HepG2 (cell line): ENCODE data around the gene MGARP. TPM values are rescaled to one million over a fixed set of nuclear protein-coding genes. Genes with fewer than 3 reads are reported as not detected.
A peak's percentile ranks its signal among the peaks of the same experiment; 100 is the strongest.

Source experiments
- ATAC-seq: fragments of 200-7000 bp; cut with Tn5 transposase; 3 replicates; pipeline ENCODE4 v1.9.1; 2020; ENCODE audit warnings: mild to moderate bottlenecking, moderate library complexity
- BruUV-seq: library from RNA; stranded (reverse); fragments of 400-500 nt; replicated peaks from 2 replicates; lab custom pipeline; 2021; lab: Mats Ljungman, UMichigan
- CTCF ChIA-PET: fragments of 300-600 bp; formaldehyde crosslinking; extraction: SDS; loops from one replicate; lab custom pipeline; 2021; ENCODE audit warnings: low total read pairs, inconsistent platforms, low intra/inter-chr PET ratio; lab: Yijun Ruan, JAX
- POLR2A ChIA-PET: fragments of 350-600 bp; sonication (Branson Sonifier 250); formaldehyde crosslinking; loops from one replicate; lab custom pipeline; 2020; ENCODE audit warnings: antibody characterized with exemption, inconsistent platforms; lab: Yijun Ruan, JAX
- DNase-seq: peaks from one replicate; pipeline ENCODE4 v3.0.0-alpha.2; 2015; ENCODE audit warnings: low spot score
- FAIRE-seq: peaks from 3 replicates; lab custom pipeline; 2011; peaks lifted over from hg19 to GRCh38; lab: Jason Lieb, UNC
- H2AFZ ChIP-seq: one replicate; pipeline ENCODE4 v1.6.1; 2011; ENCODE audit warnings: low read length, inconsistent platforms
- H3K27ac ChIP-seq: fragments of 300-600 bp; 3 replicates; pipeline ENCODE4 v1.8.0; 2011; ENCODE audit warnings: mixed run types, mild to moderate bottlenecking, mixed read lengths, low read length, inconsistent platforms; ENCODE audit not compliant: insufficient read depth; ENCODE audit errors: extremely low read length
- H3K27me3 ChIP-seq, 2 experiments: fragments of 200-600 bp in 1 of 2; 2 replicates in 1 of 2; 3 replicates in 1 of 2; pipeline versions ENCODE4 v1.6.0 to v1.8.0; 2011; ENCODE audit warnings: low read length in 2 of 2, mild to moderate bottlenecking in 2 of 2, moderate library complexity in 2 of 2, inconsistent platforms in 1 of 2; ENCODE audit not compliant: insufficient read depth in 2 of 2, control insufficient read depth in 1 of 2
- H3K36me3 ChIP-seq, 2 experiments: fragments of 200-600 bp in 1 of 2; replicated peaks in 1 of 2; 2 replicates in 1 of 2; 3 replicates in 1 of 2; pipeline versions ENCODE4 v1.5.1 to v1.8.0; 2011; ENCODE audit warnings: low read length in 2 of 2, inconsistent platforms in 1 of 2; ENCODE audit not compliant: insufficient read depth in 2 of 2, control insufficient read depth in 1 of 2
- H3K4me1 ChIP-seq: 2 replicates; pipeline ENCODE4 v1.5.1; 2012; ENCODE audit warnings: low read length, inconsistent platforms; ENCODE audit not compliant: insufficient read depth
- H3K4me2 ChIP-seq: 2 replicates; pipeline ENCODE4 v1.6.0; 2011; ENCODE audit warnings: low read depth, low read length, inconsistent platforms
- H3K4me3 ChIP-seq, 3 experiments: fragments of 200-600 bp in 1 of 3; sonication (generic), shearing (Covaris generic) in 1 of 3; replicated peaks in 1 of 3; 2 replicates each; pipeline ENCODE4 v1.5.1; 2011 to 2016; ENCODE audit warnings: low read length in 3 of 3, inconsistent platforms in 2 of 3, low read depth in 2 of 3, mild to moderate bottlenecking in 2 of 3, control low read depth in 1 of 3, mixed read lengths in 1 of 3; ENCODE audit not compliant: insufficient read depth in 1 of 3
- H3K79me2 ChIP-seq: one replicate; pipeline ENCODE4 v1.6.1; 2011; ENCODE audit warnings: low read length, inconsistent platforms; ENCODE audit not compliant: insufficient read depth
- H3K9ac ChIP-seq: 2 replicates; pipeline ENCODE4 v1.6.0; 2011; ENCODE audit warnings: mild to moderate bottlenecking, low read depth, low read length, inconsistent platforms; ENCODE audit not compliant: insufficient read depth
- H3K9me3 ChIP-seq: 2 replicates; pipeline ENCODE4 v1.5.1; 2012; ENCODE audit warnings: mild to moderate bottlenecking, low read length
- H4K20me1 ChIP-seq: 2 replicates; pipeline ENCODE4 v1.6.0; 2011; ENCODE audit warnings: inconsistent platforms, mild to moderate bottlenecking, low read length, moderate library complexity; ENCODE audit not compliant: insufficient read depth
- BRCA1 ChIP-seq: sonication (generic); formaldehyde crosslinking; IDR thresholded peaks from 2 replicates; pipeline ENCODE4 v1.4.0; 2020; ENCODE audit warnings: missing genetic modification reagents
- BRD4 ChIP-seq: sonication (generic); formaldehyde crosslinking; IDR thresholded peaks from 2 replicates; pipeline ENCODE4 v1.4.0; 2020; ENCODE audit warnings: missing genetic modification reagents
- MEIS1 ChIP-seq: sonication (generic); formaldehyde crosslinking; IDR thresholded peaks from 2 replicates; pipeline ENCODE4 v1.9.0; 2021; ENCODE audit warnings: mild to moderate bottlenecking, missing genetic modification reagents, moderate library complexity, borderline replicate concordance
- MTF1 ChIP-seq: sonication (generic); formaldehyde crosslinking; IDR thresholded peaks from 2 replicates; pipeline ENCODE4 v1.5.0; 2020; ENCODE audit warnings: missing genetic modification reagents
- ZNF713 ChIP-seq: sonication (generic); formaldehyde crosslinking; IDR thresholded peaks from 2 replicates; pipeline ENCODE4 v1.4.0; 2020; ENCODE audit warnings: mild to moderate bottlenecking, missing genetic modification reagents
- ZNF792 ChIP-seq: IDR thresholded peaks from 2 replicates; pipeline ENCODE4 v1.6.1; 2016
- ZNF83 ChIP-seq: sonication (generic); formaldehyde crosslinking; IDR thresholded peaks from 2 replicates; pipeline ENCODE4 v1.4.0; 2020; ENCODE audit warnings: missing genetic modification reagents, mild to moderate bottlenecking, borderline replicate concordance
- WGBS: methylation state at CpG from one replicate; pipeline ENCODE4 v1.1.6; 2017; ENCODE audit warnings: low lambda C conversion rate; 5-methylcytosine and 5-hydroxymethylcytosine counted together
- in situ Hi-C: cut with HindIII; loops from 2 replicates; pipeline ENCODE4 v1.10.0; 2017; ENCODE audit warnings: low pct_unique_long_range_greater_than_20kb; ENCODE audit not compliant: extremely low pct_ligation_motif_present
- intact Hi-C: fragments of 100-400 bp; cut with micrococcal nuclease; formaldehyde crosslinking; loops from one replicate; pipeline ENCODE4 v1.10.0; 2022; ENCODE audit not compliant: unreplicated experiment
- polyA plus RNA-seq, 8 experiments: library from polyadenylated mRNA; depleted of rRNA in 3 of 8; stranded (reverse) in 7 of 8; unstranded in 1 of 8; fragments of >200 nt; fragmentation: Illumina TruSeq in 4 of 8; extraction: Trizol in 4 of 8; gene quantifications; 2 replicates each; pipeline versions ENCODE4 v1.2.1 to v1.2.3, GENCODE V29; 2011 to 2016; ENCODE audit warnings: low read depth in 4 of 8, missing spikeins in 1 of 8, mixed read lengths in 1 of 8; ENCODE audit not compliant: insufficient read depth in 1 of 8
- total RNA-seq, 5 experiments: library from RNA; depleted of rRNA; stranded (reverse); fragments of >200 nt; fragmentation: Illumina TruSeq; extraction: Trizol; gene quantifications; 2 replicates each; pipeline ENCODE4 v1.2.3, GENCODE V29; 2016; ENCODE audit warnings: low read depth in 1 of 5
- TF ChIP-seq, protein P1 (sequence below): IDR thresholded peaks from 2 replicates; pipeline ENCODE4 v1.6.1; 2012; ENCODE audit warnings: low read depth, low read length, improper control_type of control experiment
- TF ChIP-seq, protein P2 (sequence below): sonication (generic); formaldehyde crosslinking; IDR thresholded peaks from 2 replicates; pipeline ENCODE4 v1.4.0; 2020; ENCODE audit warnings: missing genetic modification reagents, borderline replicate concordance
- TF ChIP-seq, protein P3 (sequence below): sonication (generic); formaldehyde crosslinking; IDR thresholded peaks from 2 replicates; pipeline ENCODE4 v1.4.0; 2020; ENCODE audit warnings: missing genetic modification reagents
- TF ChIP-seq, protein P4 (sequence below): IDR thresholded peaks from 2 replicates; pipeline ENCODE4 v1.6.1; 2016; ENCODE audit warnings: missing compliant biosample characterization, missing genetic modification reagents, borderline replicate concordance

The MGARP gene
- total and polyA plus RNA-seq, 2 of the 13 experiments (the other 11 are each of a cell fraction or from before 2014, with no cell fraction given), result 0.11 to 0.13 TPM

DNA sequence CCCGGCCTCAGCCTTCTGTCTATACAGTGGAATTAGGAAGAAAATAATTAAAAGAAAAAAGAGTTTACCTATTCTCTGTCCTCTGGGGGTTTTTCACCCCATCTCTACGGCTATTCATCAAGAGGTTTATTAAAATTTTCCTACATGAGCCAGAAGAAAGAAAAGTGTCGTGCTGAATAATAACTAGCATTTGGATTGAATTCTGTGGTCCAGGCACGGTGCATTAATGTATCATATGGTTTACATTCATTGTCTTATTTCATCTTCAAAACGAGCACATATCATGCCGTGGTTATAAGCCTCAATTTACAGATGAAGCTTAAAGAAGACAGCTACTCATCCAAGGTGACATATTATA lies 15.9 kb upstream of the MGARP start (continued):
- 0 out of 2 replicates have a peak, but pooled peaks have one; percentile 8 for TF ChIP-seq BRCA1

DNA sequence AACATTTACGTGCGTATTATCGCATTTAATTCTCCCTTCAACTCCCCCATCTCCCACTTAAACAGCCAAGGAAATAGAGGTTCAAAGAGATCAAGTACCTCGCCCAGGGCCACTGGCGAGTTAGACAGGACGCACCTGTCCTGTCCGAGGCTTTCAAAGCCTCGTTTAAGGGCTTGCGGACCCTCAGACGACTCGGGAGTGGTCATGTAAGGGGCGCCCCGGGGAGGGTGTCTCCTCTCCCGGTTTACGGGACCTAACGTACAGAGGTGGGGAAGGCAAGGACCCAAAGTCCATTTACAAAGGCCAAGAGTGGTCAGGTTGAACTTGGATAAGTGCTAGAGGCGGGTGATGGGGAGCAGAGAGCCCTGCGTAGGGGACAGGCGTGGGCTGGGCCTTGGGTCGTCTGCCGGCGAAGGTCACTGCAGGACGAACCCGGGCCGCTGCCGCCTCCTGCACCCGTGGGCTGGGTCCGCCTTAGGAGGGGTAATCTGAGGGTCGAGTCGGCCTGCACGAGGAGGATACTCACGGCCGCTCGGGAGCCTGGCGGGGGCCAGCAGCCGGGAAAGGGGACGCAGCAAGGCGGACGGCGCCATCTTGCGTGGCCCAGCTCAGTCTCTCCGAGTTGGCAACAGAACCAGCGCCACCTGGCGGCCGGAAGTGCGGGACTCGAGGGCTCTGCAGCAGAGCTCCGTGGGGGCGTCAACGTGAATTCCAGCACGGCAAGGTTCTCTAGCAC lies 15.3 kb upstream of the MGARP start:
- H3K27ac ChIP-seq, result peak overlapping the region; percentile 92
- ATAC-seq (peak; percentile 95), FAIRE-seq (peak; percentile 76), DNase-seq (peak; percentile 82)
- no peaks in the 10 kb centered on the region for H4K20me1 ChIP-seq
- peak overlapping the region; percentile 96 for H3K9ac ChIP-seq
- WGBS, result 1% methylated on average over 22 of the region's 51 CpGs
- peaks cover 54% of the 10 kb centered on the region for H3K4me1 ChIP-seq
- ChIA-PET CTCF (interaction anchor here (0.7 to 1.5 kb wide), 6 partner anchors 14 to 265 kb away, joined by 3 to 9 read pairs (median 4); no protein-coding TSS in a partner anchor), POLR2A (interaction anchor here (0.6 to 3.4 kb wide), 14 partner anchors 12 to 279 kb away, joined by 3 to 22 read pairs (median 4); partner anchors contain the start of genes ELF2, MGARP and NOCT)
- H3K4me2 ChIP-seq, result peak overlapping the region; percentile 82
- peaks cover 0 to 13% of the 10 kb centered on the region in 2 experiments; a peak in 3 of 5 replicates for H3K36me3 ChIP-seq
- H3K4me3 ChIP-seq, result peak overlapping the region; percentile 85 to 93 (median 86)
- intact Hi-C loops, result loop anchor here (1.0 to 5.0 kb wide), 3 partner anchors 25 to 263 kb away; no protein-coding TSS in a partner anchor
- BruUV-seq, result TSS peak; percentile 93
- H3K9me3 ChIP-seq, result no peaks in the 10 kb centered on the region
- peak overlapping the region; percentile 64 for H2AFZ ChIP-seq
- no peaks in the 10 kb centered on the region; a peak in 1 of 5 replicates for H3K27me3 ChIP-seq
- in situ Hi-C loops, result loop anchor here (5.0 kb wide), 2 partner anchors 63 to 113 kb away; no protein-coding TSS in a partner anchor
- peaks cover 25% of the 10 kb centered on the region for H3K79me2 ChIP-seq
- TF ChIP-seq, protein P1, sequence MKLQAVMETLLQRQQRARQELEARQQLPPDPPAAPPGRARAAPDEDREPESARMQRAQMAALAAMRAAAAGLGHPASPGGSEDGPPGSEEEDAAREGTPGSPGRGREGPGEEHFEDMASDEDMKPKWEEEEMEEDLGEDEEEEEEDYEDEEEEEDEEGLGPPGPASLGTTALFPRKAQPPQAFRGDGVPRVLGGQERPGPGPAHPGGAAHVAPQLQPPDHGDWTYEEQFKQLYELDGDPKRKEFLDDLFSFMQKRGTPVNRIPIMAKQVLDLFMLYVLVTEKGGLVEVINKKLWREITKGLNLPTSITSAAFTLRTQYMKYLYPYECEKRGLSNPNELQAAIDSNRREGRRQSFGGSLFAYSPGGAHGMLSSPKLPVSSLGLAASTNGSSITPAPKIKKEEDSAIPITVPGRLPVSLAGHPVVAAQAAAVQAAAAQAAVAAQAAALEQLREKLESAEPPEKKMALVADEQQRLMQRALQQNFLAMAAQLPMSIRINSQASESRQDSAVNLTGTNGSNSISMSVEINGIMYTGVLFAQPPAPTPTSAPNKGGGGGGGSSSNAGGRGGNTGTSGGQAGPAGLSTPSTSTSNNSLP, result 0 out of 2 replicates have a peak, but pooled peaks have one; percentile 16
- TF ChIP-seq ZNF83 (CRISPR knock-in tag), result no peak
- TF ChIP-seq MTF1 (CRISPR knock-in tag), result 0 out of 2 replicates have a peak, but pooled peaks have one; percentile 29
- TF ChIP-seq, protein P2, sequence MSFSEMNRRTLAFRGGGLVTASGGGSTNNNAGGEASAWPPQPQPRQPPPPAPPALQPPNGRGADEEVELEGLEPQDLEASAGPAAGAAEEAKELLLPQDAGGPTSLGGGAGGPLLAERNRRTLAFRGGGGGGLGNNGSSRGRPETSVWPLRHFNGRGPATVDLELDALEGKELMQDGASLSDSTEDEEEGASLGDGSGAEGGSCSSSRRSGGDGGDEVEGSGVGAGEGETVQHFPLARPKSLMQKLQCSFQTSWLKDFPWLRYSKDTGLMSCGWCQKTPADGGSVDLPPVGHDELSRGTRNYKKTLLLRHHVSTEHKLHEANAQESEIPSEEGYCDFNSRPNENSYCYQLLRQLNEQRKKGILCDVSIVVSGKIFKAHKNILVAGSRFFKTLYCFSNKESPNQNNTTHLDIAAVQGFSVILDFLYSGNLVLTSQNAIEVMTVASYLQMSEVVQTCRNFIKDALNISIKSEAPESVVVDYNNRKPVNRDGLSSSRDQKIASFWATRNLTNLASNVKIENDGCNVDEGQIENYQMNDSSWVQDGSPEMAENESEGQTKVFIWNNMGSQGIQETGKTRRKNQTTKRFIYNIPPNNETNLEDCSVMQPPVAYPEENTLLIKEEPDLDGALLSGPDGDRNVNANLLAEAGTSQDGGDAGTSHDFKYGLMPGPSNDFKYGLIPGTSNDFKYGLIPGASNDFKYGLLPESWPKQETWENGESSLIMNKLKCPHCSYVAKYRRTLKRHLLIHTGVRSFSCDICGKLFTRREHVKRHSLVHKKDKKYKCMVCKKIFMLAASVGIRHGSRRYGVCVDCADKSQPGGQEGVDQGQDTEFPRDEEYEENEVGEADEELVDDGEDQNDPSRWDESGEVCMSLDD (CRISPR knock-in tag), result peak; percentile 47; the same call in 1 of the 2 replicates
- no peak for TF ChIP-seq ZNF713
- TF ChIP-seq, protein P3, sequence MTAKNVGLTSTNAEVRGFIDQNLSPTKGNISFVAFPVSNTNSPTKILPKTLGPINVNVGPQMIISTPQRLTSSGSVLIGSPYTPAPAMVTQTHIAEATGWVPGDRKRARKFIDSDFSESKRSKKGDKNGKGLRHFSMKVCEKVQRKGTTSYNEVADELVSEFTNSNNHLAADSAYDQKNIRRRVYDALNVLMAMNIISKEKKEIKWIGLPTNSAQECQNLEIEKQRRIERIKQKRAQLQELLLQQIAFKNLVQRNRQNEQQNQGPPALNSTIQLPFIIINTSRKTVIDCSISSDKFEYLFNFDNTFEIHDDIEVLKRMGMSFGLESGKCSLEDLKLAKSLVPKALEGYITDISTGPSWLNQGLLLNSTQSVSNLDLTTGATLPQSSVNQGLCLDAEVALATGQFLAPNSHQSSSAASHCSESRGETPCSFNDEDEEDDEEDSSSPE (CRISPR knock-in tag), result 0 out of 2 replicates have a peak, but pooled peaks have one; percentile 12
- TF ChIP-seq, protein P4, sequence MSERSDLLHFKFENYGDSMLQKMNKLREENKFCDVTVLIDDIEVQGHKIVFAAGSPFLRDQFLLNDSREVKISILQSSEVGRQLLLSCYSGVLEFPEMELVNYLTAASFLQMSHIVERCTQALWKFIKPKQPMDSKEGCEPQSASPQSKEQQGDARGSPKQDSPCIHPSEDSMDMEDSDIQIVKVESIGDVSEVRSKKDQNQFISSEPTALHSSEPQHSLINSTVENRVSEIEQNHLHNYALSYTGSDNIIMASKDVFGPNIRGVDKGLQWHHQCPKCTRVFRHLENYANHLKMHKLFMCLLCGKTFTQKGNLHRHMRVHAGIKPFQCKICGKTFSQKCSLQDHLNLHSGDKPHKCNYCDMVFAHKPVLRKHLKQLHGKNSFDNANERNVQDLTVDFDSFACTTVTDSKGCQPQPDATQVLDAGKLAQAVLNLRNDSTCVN, result peak; percentile 32; the same call in 1 of the 2 replicates
- 0 out of 2 replicates have a peak, but pooled peaks have one; percentile 51 for TF ChIP-seq MEIS1 (CRISPR knock-in tag)
- peak; percentile 98 for TF ChIP-seq BRD4 (CRISPR knock-in tag)
- TF ChIP-seq ZNF792, result peak; percentile 86
